ENCODE measurements around the gene TCEANC2.
"Not testable (repeated sequence)": the region's sequence is repeated elsewhere in the genome, so short reads cannot be mapped to it uniquely, and the experiment has no call there.

The TCEANC2 gene

DNA sequence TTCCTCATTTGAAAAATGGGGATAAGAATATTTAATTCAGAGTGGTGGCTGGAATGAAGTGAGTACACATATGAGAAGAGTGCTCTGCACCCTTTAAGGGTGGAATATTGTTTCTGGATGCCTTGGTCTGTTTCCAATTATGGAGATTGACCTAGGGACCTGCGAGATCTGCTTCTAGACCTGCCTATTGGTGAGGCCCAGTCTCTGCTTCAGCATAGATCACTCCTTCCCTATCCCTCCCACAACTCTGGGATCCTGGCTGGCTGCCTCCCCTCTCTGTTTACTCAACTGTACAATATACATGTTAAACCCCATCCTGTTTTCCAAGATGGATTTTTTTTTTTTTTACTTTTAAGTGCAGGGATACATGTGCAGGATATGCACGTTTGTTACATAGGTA is 29.1 kb upstream of the TCEANC2 start:
- no peak overlapping the region for H3K27ac ChIP-seq

GRCh38 chr1:54024811-54025210 is 28.6 kb upstream of the TCEANC2 start:
- not testable (repeated sequence) for H3K27ac ChIP-seq, H3K4me3 ChIP-seq

More for the DNA sequence above, 29.1 kb upstream of the TCEANC2 start:
- H3K4me3 ChIP-seq, result no peak overlapping the region

- Histone ChIP-seq H3K27ac (no peak overlapping the region), H3K4me3 (no peak overlapping the region)
These were observed 25.6 kb upstream of the TCEANC2 start for GRCh38 chr1:54027848-54028247.

DNA sequence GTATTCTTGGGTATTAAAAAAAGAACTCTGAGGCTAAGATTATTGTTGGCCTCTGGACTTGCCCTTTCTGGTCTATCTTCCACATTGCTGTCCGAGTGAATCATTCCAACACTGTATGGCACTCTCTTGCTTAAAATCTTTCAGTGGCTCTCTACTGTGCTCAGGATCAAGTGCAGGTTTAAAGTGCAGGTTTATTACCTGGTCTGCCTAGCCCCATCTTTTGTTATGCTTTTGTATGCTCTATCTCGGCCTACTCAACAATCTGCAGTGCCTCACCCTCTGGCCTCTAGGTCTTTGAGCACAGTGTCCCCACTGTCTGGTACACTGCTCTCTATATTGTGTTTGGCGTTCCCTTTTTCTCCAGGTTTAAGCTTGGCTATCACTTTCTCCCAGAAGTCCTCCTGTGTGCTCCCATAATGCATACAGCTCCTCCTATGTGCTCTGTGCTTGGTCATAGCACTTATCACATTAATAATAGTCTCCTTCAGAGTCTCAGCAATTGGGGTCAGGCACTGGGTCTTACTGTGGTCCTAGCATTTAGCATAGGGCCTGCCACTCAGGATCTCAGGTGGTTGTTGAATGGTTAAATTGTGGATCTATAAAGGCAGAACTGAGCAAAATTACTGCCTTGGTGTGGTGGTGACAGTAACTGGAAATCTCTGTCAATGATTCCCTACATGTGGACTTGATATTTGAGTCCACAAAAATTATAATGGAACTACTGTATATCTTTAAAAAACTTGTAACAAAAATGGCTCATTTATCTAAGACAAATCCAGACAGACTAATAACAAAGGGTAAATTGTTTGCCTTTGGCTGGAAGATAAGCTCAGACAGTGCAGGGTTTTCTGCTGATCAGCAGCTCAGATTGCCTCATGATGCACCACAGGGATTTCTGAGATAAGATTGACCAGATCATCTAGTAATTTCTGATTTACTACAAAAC is 24.8 kb upstream of the TCEANC2 start:
- Histone ChIP-seq H3K4me3 (no peak overlapping the region), H3K27ac (no peak overlapping the region)

DNA sequence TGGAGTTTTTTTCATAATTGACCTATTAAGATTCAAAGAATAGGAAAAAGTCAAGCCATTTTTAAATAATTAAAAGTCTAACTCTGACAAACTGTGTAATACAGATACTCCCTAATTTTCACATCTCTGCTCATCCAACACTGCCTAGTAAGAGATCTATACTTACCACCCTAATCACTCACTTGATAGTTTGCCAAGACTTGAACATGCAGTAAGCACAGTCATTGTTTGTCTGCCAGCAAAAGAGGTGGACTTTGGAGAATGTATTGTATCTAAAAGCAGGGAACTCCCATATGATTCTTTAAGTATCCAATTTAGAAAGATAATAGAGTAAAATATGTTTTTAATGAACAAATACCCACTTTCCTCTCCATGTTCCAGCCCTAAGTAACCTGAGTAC is 15.9 kb upstream of the TCEANC2 start:
- Histone ChIP-seq H3K27ac (no peak overlapping the region), H3K4me3 (no peak overlapping the region)

- Histone ChIP-seq H3K4me3 (no peak overlapping the region), H3K27ac (no peak overlapping the region)
These were observed 11.6 kb upstream of the TCEANC2 start for GRCh38 chr1:54041806-54042205.

DNA sequence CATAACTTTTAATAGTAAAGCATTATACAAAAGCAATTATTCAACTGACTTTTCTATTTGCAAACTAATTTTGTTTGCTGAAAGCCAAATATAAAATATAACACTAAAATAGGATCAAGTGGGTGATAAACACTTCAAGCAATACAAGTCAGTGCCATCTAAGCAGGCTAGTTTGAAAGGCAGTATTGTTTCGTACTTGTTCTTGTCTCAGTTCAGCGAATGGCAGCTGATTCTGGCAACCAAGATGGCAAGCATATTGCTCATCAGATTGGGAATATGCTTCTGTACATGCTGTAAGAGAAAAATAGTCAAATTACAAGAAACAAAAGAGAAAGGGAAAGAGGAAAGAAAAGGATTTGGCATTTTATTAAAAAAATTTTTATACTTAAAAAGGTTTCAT is 7.9 kb upstream of the TCEANC2 start:
- Histone ChIP-seq H3K27ac (no peak overlapping the region), H3K4me3 (no peak overlapping the region)

DNA sequence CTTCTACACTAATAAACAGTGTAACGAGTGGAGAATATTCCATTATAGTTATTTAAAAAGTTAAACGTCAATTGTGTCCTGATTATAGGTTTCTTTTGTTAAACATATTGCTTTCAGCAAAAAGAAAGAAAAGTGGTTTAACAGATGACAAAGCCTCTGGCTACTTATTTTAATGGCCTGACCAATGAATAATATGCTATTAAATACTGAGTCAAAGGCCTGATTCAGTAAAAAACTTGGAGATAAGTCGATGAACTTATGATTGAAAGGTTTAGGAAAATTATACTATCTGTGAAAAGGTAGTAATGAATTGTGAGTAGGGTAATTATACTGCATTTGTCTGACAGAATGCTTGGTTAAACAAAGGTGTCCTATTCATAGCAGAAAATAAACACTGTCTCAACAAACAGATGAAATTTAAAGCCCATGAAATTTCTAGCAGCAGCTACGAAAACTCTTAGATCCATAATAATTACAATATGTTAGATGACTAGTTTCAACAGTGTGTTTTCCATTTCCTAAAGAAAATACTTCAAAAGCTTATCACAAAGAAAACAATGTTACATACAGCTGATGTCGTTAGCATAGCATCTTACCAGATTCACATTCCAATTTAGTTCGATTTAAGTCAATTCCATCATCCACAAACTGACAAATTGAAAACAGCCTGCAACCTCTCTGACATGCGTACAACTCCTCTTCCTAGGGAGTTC is 6.6 kb upstream of the TCEANC2 start:
- Histone ChIP-seq H3K4me3 (no peak overlapping the region), H3K27ac (no peak overlapping the region)

DNA sequence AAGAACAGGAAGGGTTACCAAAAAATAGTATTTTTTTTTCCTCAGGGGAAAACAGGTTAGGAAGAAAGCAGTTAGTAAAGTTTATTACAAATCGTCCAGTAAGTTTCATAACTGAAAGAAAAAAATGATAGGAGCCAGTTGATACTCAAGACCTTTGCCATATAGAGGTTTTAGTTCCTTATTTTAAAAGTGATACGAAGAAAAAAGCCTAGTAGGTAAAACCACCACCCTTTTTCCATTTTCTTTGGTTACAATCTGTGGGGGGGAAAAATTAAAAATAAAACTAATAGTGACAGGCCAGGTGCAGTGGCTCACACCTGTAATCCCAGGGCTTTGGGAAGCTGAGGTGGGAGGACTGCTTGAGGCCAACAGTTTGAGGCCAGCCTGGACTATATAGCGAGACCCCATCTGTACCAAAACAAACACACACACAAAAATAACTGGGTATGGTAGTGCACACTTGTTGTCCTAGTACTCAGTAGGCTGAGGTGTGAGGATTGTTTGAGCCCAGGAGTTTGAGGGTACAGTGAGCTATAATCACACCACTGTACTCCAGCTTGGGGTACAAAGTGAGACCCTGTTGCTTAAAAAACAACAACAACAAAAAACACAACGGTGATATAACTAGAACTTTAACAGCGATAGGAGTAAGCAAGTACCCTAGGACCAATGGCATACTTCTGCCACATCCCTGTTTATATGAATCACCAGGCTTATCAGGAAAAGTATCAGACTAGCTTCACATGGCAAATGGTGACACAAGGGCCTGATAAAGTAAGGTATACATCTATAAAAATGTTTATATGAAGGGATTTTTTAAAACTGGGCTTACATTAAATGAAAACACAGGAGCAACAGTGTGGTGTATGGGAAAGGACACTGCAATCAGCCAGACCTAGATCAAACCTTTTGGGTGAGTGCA is 5.8 kb upstream of the TCEANC2 start:
- Histone ChIP-seq H3K27ac (no peak overlapping the region), H3K4me3 (no peak overlapping the region)

DNA sequence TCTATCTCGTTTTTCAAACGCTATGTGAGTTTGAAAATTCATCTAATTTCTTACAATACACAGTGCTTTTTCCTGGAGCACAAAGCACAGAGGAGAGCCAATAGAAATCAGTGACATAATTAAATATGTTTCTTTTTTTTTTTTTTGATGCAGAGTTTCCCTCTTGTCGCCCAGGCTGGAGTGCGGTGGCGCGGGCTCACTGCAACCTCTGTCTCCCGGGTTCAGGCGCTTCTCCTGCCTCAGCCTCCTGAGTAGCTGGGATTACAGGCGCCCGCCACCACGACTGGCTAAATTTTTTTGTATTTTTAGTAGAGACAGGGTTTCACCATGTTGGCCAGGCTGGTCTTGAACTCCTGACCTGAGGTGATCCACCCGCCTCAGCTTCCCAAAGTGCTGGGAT is 3.0 kb upstream of the TCEANC2 start:
- not testable (repeated sequence) for H3K4me3 ChIP-seq, H3K27ac ChIP-seq

- peak overlapping the region; percentile 67 to 99 (median 93) for H3K4me3 ChIP-seq
- peak overlapping the region in 20 of 21 experiments; percentile 81 to 99 (median 96) for H3K27ac ChIP-seq
These were observed 1.4 kb upstream of the TCEANC2 start for GRCh38 chr1:54051933-54052430.

- Histone ChIP-seq H3K27ac (peak overlapping the region; percentile 81 to 99 (median 96)), H3K4me3 (peak overlapping the region; percentile 67 to 99 (median 93))
These were observed 926 bp upstream of the TCEANC2 start for GRCh38 chr1:54052431-54052933.

DNA sequence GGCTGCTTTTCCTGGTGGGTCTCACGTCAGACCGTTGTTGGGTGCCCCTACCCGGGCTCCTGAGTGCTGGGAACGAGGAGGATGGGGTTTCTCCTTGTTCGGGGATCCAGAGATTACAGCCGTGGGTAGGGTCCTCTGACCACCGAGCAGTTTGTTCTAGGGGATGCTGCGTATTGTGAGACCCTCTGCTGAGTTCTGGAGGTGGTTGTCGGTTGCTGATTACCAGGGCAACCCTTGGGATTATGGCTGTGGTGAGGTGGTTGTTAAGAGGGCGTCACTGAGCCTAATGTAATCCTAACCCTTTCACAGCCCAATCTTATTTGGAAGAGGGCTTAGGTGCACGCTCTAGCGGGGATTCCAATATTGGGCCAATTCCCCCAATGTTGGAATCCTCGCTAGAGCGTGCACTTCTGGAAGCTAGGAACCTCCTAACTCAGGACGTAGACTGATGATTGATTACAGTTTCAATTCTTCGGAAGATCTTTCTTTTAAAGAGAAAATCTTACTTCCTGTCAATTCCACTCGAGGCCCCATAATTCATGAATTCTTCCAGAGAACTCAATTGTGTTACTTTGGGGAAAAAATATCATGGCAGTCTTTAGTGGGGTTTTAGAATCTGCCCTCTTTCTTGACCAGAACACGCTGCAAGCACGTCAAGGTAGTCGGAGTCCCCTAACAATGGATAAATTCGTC is 483 bp downstream of the TCEANC2 start:
- Histone ChIP-seq H3K4me3 (peak overlapping the region; percentile 67 to 99 (median 93)), H3K27ac (peak overlapping the region; percentile 58 to 99 (median 95))

GRCh38 chr1:54054438-54054749 is 986 bp downstream of the TCEANC2 start:
- Histone ChIP-seq H3K4me3 (peak overlapping the region; percentile 67 to 99 (median 93)), H3K27ac (peak overlapping the region in 14 of 21 experiments; percentile 89 to 99 (median 96))

DNA sequence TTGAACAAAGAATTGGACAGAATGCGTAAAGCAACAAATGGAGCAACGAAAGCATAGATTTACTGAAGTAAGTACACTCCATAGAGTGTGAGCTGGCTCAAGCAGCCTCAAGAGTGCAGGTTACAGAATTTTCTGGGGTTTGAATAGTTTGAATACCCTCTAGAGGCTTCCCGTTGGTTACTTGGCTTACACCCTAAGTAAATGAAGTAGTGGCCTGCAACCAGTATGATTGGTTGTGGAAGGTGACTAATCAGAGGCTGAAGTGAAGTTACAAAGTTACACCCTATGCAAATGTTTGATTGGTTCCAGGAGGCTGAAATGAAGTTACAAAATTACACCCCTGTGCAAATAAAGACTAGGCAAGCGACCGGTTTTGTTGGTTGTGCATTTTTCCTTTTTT is 10.9 kb downstream of the TCEANC2 start:
- Histone ChIP-seq H3K27ac (no peak overlapping the region), H3K4me3 (no peak overlapping the region)

- H3K4me3 ChIP-seq, result no peak overlapping the region
- H3K27ac ChIP-seq, result no peak overlapping the region
These were observed 16.4 kb downstream of the TCEANC2 start for GRCh38 chr1:54069791-54070170.

DNA sequence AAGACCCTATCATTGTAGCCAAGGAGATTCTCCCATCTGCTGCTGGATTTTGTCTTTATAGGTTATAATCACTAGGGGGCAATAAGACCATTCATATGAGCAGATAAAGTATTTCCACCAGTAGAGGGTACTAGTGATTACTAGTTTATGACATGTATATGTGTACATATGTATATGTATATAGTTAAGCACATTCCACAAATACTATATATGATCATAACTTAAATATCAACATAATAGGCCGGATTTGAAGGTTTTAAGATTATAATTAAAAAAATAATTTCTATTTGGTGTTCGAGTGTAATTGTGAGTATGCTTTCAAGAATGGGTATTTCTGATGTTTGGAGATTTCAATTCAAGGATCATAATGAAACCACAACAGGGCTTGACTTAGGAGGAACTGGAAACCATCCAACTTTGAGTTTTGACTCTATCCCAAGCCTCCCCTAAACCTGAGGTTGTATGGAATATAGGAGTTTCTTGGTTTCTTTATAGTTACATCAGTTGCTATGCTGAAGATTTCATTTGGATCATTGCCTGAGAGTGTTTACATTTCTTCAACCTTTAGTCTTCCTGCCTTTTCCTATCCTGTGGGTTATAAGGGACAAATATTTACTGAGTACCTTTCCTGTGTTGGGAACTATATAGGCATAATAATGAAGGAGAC is 16.9 kb downstream of the TCEANC2 start:
- no peak overlapping the region for H3K27ac ChIP-seq
- H3K4me3 ChIP-seq, result no peak overlapping the region

DNA sequence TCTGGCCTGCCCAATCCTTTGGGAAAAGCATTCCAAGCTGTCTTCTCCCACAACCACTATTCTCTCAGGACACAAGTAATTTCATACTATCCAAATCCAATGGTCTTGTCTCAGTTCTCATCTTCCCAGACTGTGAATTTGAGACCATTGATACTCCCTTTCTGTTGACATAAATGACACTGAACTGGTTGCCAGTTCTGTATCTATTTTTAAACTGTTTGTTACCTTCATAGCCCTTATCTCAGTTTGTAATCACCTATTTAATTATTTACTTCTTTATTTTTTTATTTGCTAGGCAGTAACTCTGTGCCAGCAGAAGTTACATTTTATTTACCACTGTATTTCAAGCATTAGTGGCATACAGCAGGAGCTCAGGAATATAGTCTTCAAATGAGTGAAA is 24.0 kb downstream of the TCEANC2 start:
- H3K4me3 ChIP-seq, result no peak overlapping the region
- H3K27ac ChIP-seq, result no peak overlapping the region

Measured in skin epidermis (tissue), 12 donors.